OCI-LY3 (cell line): ENCODE data around the gene RAP1A.

ENCODE experiments used
- H2AFZ ChIP-seq: fragments of 200-600, 300-600 bp; shearing (Covaris generic); 2 replicates; pipeline ENCODE4 v1.6.0; 2014; ENCODE audit warnings: antibody characterized with exemption, low read depth, low read length
- H3K27ac ChIP-seq: fragments of 200-600, 300-600 bp; sonication (generic); 2 replicates; pipeline ENCODE4 v1.5.1; 2014; ENCODE audit warnings: mild to moderate bottlenecking, low read length, moderate library complexity, mixed read lengths
- H3K27me3 ChIP-seq: fragments of 200-600, 300-600 bp; sonication (generic); 2 replicates; pipeline ENCODE4 v1.6.1; 2014; ENCODE audit warnings: low read depth, low read length, mixed read lengths
- H3K36me3 ChIP-seq: fragments of 200-600, 300-600 bp; sonication (generic); replicated peaks from 2 replicates; pipeline ENCODE3; 2014; ENCODE audit warnings: low read depth, low read length, mixed read lengths
- H3K4me1 ChIP-seq: fragments of 300-600, 200-600 bp; sonication (generic); 2 replicates; pipeline ENCODE4 v1.6.1; 2014; ENCODE audit warnings: low read length, mixed read lengths
- H3K4me2 ChIP-seq: fragments of 200-600, 300-600 bp; sonication (generic); 2 replicates; pipeline ENCODE4 v1.6.1; 2014; ENCODE audit warnings: low read length, mixed read lengths
- H3K4me3 ChIP-seq: fragments of 300-600, 200-600 bp; sonication (generic); 2 replicates; pipeline ENCODE4 v1.5.1; 2014; ENCODE audit warnings: antibody characterized with exemption, mild to moderate bottlenecking, low read length, moderate library complexity
- H3K79me2 ChIP-seq: fragments of 300-600, 200-600 bp; shearing (Covaris generic); 2 replicates; pipeline ENCODE4 v1.6.1; 2014; ENCODE audit warnings: mild to moderate bottlenecking, low read length, mixed read lengths
- H3K9ac ChIP-seq: fragments of 300-600, 200-600 bp; shearing (Covaris generic); 2 replicates; pipeline ENCODE4 v1.6.0; 2014; ENCODE audit warnings: mild to moderate bottlenecking, low read length, moderate library complexity
- H3K9me3 ChIP-seq: fragments of 200-600, 300-600 bp; shearing (Covaris generic); 2 replicates; pipeline ENCODE4 v1.6.1; 2014; ENCODE audit warnings: low read length, mixed read lengths; ENCODE audit not compliant: insufficient read depth
- H4K20me1 ChIP-seq: fragments of 200-600, 300-600 bp; sonication (generic); 2 replicates; pipeline ENCODE4 v1.6.1; 2016; ENCODE audit warnings: low read length, mixed read lengths; ENCODE audit not compliant: insufficient read depth
- EZH2phosphoT487 ChIP-seq: fragments of 200-600 bp; shearing (Covaris generic); IDR thresholded peaks from 2 replicates; pipeline ENCODE4 v1.6.1; 2018; ENCODE audit warnings: antibody characterized with exemption, mixed run types, low read depth
- TF ChIP-seq, protein P1 (sequence below): fragments of 200-600, 300-600 bp; sonication (generic); IDR thresholded peaks from 2 replicates; pipeline ENCODE4 v1.5.1; 2014; ENCODE audit warnings: antibody characterized with exemption, low read length, low read depth

Gene RAP1A

GRCh38 chr1:111598544-111598943 lies 21.0 kb upstream of the RAP1A start:
- no peaks in the 10 kb centered on the region for H3K27me3 ChIP-seq
- peak overlapping the region; percentile 60; the same call in 1 of the 2 replicates for H2AFZ ChIP-seq
- H4K20me1 ChIP-seq, result no peaks in the 10 kb centered on the region
- peak overlapping the region; percentile 68 for H3K9ac ChIP-seq
- peaks cover 36% of the 10 kb centered on the region for H3K79me2 ChIP-seq
- peak overlapping the region; percentile 48 for H3K4me2 ChIP-seq
- H3K9me3 ChIP-seq, result no peaks in the 10 kb centered on the region
- no peak for TF ChIP-seq EZH2phosphoT487
- TF ChIP-seq, protein P1, sequence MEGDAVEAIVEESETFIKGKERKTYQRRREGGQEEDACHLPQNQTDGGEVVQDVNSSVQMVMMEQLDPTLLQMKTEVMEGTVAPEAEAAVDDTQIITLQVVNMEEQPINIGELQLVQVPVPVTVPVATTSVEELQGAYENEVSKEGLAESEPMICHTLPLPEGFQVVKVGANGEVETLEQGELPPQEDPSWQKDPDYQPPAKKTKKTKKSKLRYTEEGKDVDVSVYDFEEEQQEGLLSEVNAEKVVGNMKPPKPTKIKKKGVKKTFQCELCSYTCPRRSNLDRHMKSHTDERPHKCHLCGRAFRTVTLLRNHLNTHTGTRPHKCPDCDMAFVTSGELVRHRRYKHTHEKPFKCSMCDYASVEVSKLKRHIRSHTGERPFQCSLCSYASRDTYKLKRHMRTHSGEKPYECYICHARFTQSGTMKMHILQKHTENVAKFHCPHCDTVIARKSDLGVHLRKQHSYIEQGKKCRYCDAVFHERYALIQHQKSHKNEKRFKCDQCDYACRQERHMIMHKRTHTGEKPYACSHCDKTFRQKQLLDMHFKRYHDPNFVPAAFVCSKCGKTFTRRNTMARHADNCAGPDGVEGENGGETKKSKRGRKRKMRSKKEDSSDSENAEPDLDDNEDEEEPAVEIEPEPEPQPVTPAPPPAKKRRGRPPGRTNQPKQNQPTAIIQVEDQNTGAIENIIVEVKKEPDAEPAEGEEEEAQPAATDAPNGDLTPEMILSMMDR, result no peak
- 0 out of 2 replicates have a peak overlapping the region, but pooled peaks have one; percentile 11 for H3K4me3 ChIP-seq
- H3K27ac ChIP-seq, result peak overlapping the region; percentile 100
- H3K4me1 ChIP-seq, result peaks cover 98% of the 10 kb centered on the region
- no peaks in the 10 kb centered on the region for H3K36me3 ChIP-seq

DNA sequence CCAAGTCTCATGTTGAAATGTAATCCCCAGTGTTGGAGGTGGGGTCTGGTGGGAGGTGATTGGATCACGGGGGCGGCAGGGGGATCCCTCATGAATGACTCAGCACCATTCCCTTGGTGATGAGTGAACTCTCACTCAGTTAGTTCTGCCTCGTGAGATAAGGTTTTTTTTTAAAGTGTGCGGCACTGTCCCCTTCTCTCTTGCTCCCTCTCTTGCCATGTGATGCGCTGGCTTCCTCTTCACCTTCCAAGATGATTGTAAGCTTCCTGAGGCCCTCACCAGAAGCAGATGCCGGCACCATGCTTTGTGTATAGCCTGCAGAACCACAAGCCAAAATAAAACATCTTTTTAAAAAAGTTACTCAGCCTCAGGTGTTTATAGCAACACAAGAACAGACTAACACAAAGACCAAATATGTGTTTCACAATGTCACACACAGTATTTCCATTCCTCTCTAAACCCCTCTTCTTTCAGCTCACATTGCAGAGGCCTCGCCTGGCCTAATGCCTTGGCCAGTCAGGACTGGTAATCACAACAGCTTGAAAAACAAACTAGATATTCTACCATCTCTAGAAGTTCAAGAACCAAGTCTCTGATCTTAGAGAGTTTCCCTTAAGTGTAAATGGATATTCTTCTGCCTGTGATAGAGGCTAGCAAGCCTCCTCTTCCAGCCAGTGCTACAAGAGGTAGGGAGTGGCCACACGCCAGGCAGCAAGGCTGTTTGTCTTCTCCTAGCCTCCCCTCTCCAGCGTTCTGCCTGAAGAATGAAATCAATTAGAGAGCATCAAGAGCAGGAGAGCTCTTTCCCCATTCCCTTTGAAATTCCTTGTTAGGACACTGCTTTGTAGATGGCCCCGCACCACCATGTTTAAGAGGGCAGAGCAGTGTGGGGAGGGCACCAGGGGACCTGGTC lies 19.6 kb upstream of the RAP1A start:
- Histone ChIP-seq H3K9ac (peak overlapping the region; percentile 85), H3K4me3 (peak overlapping the region; percentile 45), H3K27me3 (no peaks in the 10 kb centered on the region), H4K20me1 (no peaks in the 10 kb centered on the region), H3K79me2 (peaks cover 43% of the 10 kb centered on the region), H3K4me2 (peak overlapping the region; percentile 72), H3K4me1 (peaks cover 98% of the 10 kb centered on the region), H3K36me3 (no peaks in the 10 kb centered on the region), H2AFZ (no peak overlapping the region), H3K27ac (peak overlapping the region; percentile 100), H3K9me3 (no peaks in the 10 kb centered on the region)
- TF ChIP-seq, protein P1, result no peak
- TF ChIP-seq EZH2phosphoT487, result no peak

DNA sequence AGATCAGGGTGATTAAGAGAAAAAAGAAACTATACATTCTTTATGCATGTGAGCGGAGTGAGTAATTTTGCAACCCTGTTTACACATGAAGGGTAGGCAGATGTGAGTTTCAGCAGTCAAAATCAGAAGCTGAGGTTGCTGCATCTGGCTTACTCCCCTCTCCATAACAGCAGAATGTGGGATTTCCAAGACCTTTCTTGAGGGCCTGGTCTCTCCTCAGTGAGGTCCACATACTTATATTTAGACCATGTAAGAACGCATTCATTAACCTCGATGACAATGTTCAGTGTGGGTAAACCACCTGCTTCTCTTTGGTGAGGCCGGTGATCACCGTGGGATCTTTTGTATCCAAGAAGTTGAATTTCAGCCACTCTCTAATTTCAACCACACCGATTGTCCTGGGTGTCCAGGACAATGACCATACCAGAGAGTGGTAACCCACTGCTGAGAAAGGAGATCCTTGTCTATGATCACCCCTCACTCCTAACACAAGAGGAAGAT lies 18.7 kb upstream of the RAP1A start:
- Histone ChIP-seq H3K27me3 (no peaks in the 10 kb centered on the region), H3K9me3 (no peaks in the 10 kb centered on the region), H3K36me3 (no peaks in the 10 kb centered on the region), H3K4me2 (peak overlapping the region; percentile 90), H3K9ac (peak overlapping the region; percentile 95), H3K4me1 (peaks cover 98% of the 10 kb centered on the region), H4K20me1 (no peaks in the 10 kb centered on the region), H3K27ac (peak overlapping the region; percentile 100), H2AFZ (no peak overlapping the region), H3K4me3 (peak overlapping the region; percentile 65), H3K79me2 (peaks cover 37% of the 10 kb centered on the region)
- TF ChIP-seq EZH2phosphoT487, result no peak
- TF ChIP-seq, protein P1, result no peak

- Histone ChIP-seq H3K9ac (peak overlapping the region; percentile 95), H3K4me1 (peaks cover 84% of the 10 kb centered on the region), H3K9me3 (no peaks in the 10 kb centered on the region), H3K4me3 (peak overlapping the region; percentile 65), H3K79me2 (peaks cover 32% of the 10 kb centered on the region), H3K27ac (peak overlapping the region; percentile 100), H3K27me3 (no peaks in the 10 kb centered on the region), H3K36me3 (no peaks in the 10 kb centered on the region), H2AFZ (no peak overlapping the region), H3K4me2 (peak overlapping the region; percentile 90), H4K20me1 (no peaks in the 10 kb centered on the region)
- TF ChIP-seq, protein P1, result no peak
- no peak for TF ChIP-seq EZH2phosphoT487
Measured at GRCh38 chr1:111602302-111602701, 17.3 kb upstream of the RAP1A start.
